GM23248 (cell line): ENCODE data around the gene POLE2. TPM values are rescaled to one million over a fixed set of nuclear protein-coding genes. Genes with fewer than 3 reads are reported as not detected.
A peak's percentile ranks its signal among the peaks of the same experiment; 100 is the strongest.

Experiments
- DNase-seq: peaks from one replicate; pipeline ENCODE4 v3.0.0-alpha.2; 2015
- H2AFZ ChIP-seq: fragments of 200-600 bp; sonication (generic); 2 replicates; pipeline ENCODE4 v1.6.1; 2016; ENCODE audit warnings: antibody characterized with exemption
- H3F3A ChIP-seq: fragments of 200-600 bp; sonication (generic); 2 replicates; pipeline ENCODE4 v1.6.1; 2016; ENCODE audit warnings: mild to moderate bottlenecking, antibody characterized with exemption, mixed run types; ENCODE audit not compliant: insufficient read depth
- H3K27ac ChIP-seq: fragments of 200-600 bp; sonication (generic); 2 replicates; pipeline ENCODE4 v1.5.1; 2016; ENCODE audit warnings: mild to moderate bottlenecking
- H3K27me3 ChIP-seq: fragments of 200-600 bp; sonication (generic); replicated peaks from 2 replicates; pipeline ENCODE4 v1.6.1; 2016; ENCODE audit warnings: mild to moderate bottlenecking; ENCODE audit not compliant: insufficient read depth
- H3K36me3 ChIP-seq: fragments of 200-600 bp; sonication (generic); 2 replicates; pipeline ENCODE4 v1.6.1; 2016; ENCODE audit warnings: low read depth, mild to moderate bottlenecking
- H3K4me1 ChIP-seq: fragments of 200-600 bp; sonication (generic); 2 replicates; pipeline ENCODE4 v1.6.1; 2016; ENCODE audit warnings: mild to moderate bottlenecking; ENCODE audit not compliant: insufficient read depth
- H3K4me2 ChIP-seq: fragments of 200-600 bp; sonication (generic); one replicate; pipeline ENCODE4 v1.6.1; 2016; ENCODE audit warnings: mild to moderate bottlenecking; ENCODE audit not compliant: unreplicated experiment
- H3K4me3 ChIP-seq: fragments of 200-600 bp; sonication (generic); 2 replicates; pipeline ENCODE4 v1.5.1; 2016; ENCODE audit warnings: mild to moderate bottlenecking
- H3K79me2 ChIP-seq: fragments of 200-600 bp; sonication (generic); 2 replicates; pipeline ENCODE4 v1.6.1; 2016; ENCODE audit warnings: mild to moderate bottlenecking; ENCODE audit not compliant: insufficient read depth
- H3K9ac ChIP-seq: fragments of 200-600 bp; sonication (generic); 2 replicates; pipeline ENCODE4 v1.6.1; 2016; ENCODE audit warnings: mild to moderate bottlenecking
- H3K9me2 ChIP-seq: fragments of 200-600 bp; sonication (generic); 2 replicates; pipeline ENCODE4 v1.6.1; 2016; ENCODE audit warnings: mixed run types, mild to moderate bottlenecking, moderate library complexity; ENCODE audit not compliant: insufficient read depth
- H3K9me3 ChIP-seq: fragments of 200-600 bp; sonication (generic); one replicate; pipeline ENCODE4 v1.6.1; 2017; ENCODE audit warnings: low read depth
- H4K20me1 ChIP-seq: fragments of 200-600 bp; sonication (generic); 2 replicates; pipeline ENCODE4 v1.6.0; 2016; ENCODE audit not compliant: insufficient read depth
- EZH2 ChIP-seq: fragments of 200-600 bp; sonication (generic); IDR thresholded peaks from 2 replicates; pipeline ENCODE4 v1.6.1; 2018; ENCODE audit warnings: antibody characterized with exemption, mild to moderate bottlenecking; ENCODE audit not compliant: insufficient read depth, poor library complexity, severe bottlenecking
- EZH2phosphoT487 ChIP-seq: fragments of 200-600 bp; sonication (generic); IDR thresholded peaks from 2 replicates; pipeline ENCODE4 v1.6.1; 2018; ENCODE audit warnings: antibody characterized with exemption, moderate library complexity, mild to moderate bottlenecking, low read depth; ENCODE audit not compliant: insufficient read depth
- WGBS, 2 experiments: methylation state at CpG; one replicate each; pipeline ENCODE4 v1.1.6; 2015 to 2017; ENCODE audit warnings: low lambda C conversion rate in 2 of 2, low coverage in 1 of 2; ENCODE audit errors: missing lambda C conversion rate in 2 of 2; 5-methylcytosine and 5-hydroxymethylcytosine counted together
- in situ Hi-C: fragments of 300-500 bp; cut with MboI; formaldehyde crosslinking; loops from 2 replicates; pipeline ENCODE4 v1.15.0; 2020
- polyA plus RNA-seq: library from polyadenylated mRNA; unstranded; fragments of >200 nt; fragmentation: Nextera tagmentation; extraction: Ambion mirVana; gene quantifications from 2 replicates; pipeline ENCODE4 v1.2.1, GENCODE V29; 2016
- small RNA-seq: library from RNA; depleted of rRNA; stranded (forward); fragments of <200 nt; gene quantifications from one replicate; pipeline ENCODE3, GENCODE V24; 2014; ENCODE audit warnings: low read depth, low replicate concordance
- total RNA-seq: library from RNA; depleted of rRNA; stranded (reverse); fragments of >200 nt; shearing (Covaris generic); gene quantifications from 2 replicates; pipeline ENCODE4 v1.2.3, GENCODE V29; 2014; rRNA removed

POLE2 gene
- total and polyA plus RNA-seq, 2 experiments from 2014 or later: 5.2 to 5.5 TPM

GRCh38 chr14:49598485-49599300 is 89.3 kb downstream of the POLE2 start, which contains the start of gene LRR1:
TSS of gene LRR1 (plus strand) at chr14:49598940. CDS start at chr14:49599021, 81 bp downstream.
- Histone ChIP-seq H2AFZ (peak within 1 kb of the TSS; percentile 90), H3K4me1 (no peaks in the 10 kb centered on the region), H3K4me2 (peak within 1 kb of the TSS; percentile 98), H3K9ac (peak within 1 kb of the TSS; percentile 93), H3F3A (peaks cover 4% of the 10 kb centered on the region; the same call in 1 of the 2 replicates), H3K27me3 (no peaks in the 10 kb centered on the region), H3K9me2 (no peaks in the 10 kb centered on the region), H3K36me3 (peaks cover 5% of the 10 kb centered on the region; the same call in 1 of the 2 replicates), H3K9me3 (no peaks in the 10 kb centered on the region), H3K4me3 (peak within 1 kb of the TSS; percentile 87), H3K27ac (peak within 1 kb of the TSS; percentile 91), H4K20me1 (no peaks in the 10 kb centered on the region), H3K79me2 (peaks cover 47% of the 10 kb centered on the region)
- peak; percentile 93 for DNase-seq
- WGBS, 2 experiments: 0% methylated on average over 62 to 71 of the region's 77 CpGs
- TF ChIP-seq EZH2phosphoT487 (no peak), EZH2 (no peak)
- in situ Hi-C loops: no loop called here

DNA sequence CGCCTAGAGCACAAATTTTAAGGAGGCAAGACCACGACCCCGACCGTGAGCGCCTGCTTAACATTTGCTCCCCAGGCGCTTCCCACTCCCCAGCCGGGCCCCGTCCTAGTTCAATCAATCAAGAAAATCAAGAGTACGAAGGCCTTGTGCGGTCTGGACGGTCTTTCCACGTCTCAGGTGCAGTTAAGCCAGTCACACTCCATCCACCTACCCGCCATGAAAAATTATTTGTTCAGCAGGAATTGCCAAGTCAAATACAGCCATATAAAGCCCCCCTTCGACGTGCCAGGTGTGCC is 89.9 kb downstream of the POLE2 start:
- H3K4me2 ChIP-seq: peak overlapping the region; percentile 97
- no peaks in the 10 kb centered on the region for H3K9me2 ChIP-seq
- H3F3A ChIP-seq: peaks cover 4% of the 10 kb centered on the region; the same call in 1 of the 2 replicates
- no peaks in the 10 kb centered on the region for H3K9me3 ChIP-seq
- H2AFZ ChIP-seq: peak overlapping the region; percentile 90
- H3K4me1 ChIP-seq: no peaks in the 10 kb centered on the region
- H3K9ac ChIP-seq: peak overlapping the region; percentile 93
- TF ChIP-seq EZH2 (no peak), EZH2phosphoT487 (no peak)
- H3K27ac ChIP-seq: peak overlapping the region; percentile 91
- H3K79me2 ChIP-seq: peaks cover 47% of the 10 kb centered on the region
- DNase-seq: no peak
- H3K27me3 ChIP-seq: no peaks in the 10 kb centered on the region
- H3K4me3 ChIP-seq: peak overlapping the region; percentile 87
- in situ Hi-C loops: no loop called here
- H4K20me1 ChIP-seq: no peaks in the 10 kb centered on the region
- H3K36me3 ChIP-seq: peaks cover 5% of the 10 kb centered on the region; the same call in 1 of the 2 replicates
- 1% methylated on average over 15 of the region's 15 CpGs for WGBS, 2 experiments

DNA sequence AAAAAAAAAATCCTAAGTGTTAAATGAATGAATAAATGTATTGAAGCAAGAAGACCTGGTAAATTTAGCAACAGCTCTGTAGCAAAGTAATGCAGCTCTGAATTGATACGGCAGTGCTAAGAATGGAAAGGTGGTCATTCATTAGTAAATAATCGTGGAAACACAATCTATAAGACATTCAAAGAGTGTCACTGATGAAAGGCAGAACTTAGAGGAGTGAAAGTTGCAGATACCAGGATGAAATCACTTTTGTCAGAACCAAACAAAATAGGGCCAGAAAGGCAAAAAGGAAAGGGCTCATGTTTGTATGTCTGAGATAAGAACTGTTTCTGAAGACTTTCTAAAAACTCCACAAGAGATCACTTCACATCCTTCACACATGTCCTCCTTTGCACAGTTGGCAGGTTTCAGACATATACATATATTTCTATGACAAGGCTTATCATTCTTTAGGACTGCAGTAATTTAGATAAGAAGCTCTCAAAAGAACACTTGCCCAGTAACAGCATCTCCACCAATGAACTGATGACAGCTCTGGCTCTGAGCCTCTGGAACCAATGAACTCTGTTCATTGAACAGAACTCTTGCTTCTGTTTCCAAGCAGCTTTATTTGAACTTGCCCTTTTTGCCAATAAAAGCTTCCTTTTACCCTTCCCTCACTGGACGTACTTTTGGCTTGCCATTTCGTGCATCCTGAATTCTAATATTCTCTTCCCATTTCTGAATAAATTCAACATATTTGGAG is 93.5 kb downstream of the POLE2 start:
- Histone ChIP-seq H3K9me2 (no peaks in the 10 kb centered on the region), H2AFZ (no peak overlapping the region), H3K4me3 (no peak overlapping the region), H3K4me2 (no peak overlapping the region), H3K27me3 (no peaks in the 10 kb centered on the region), H3K36me3 (no peaks in the 10 kb centered on the region), H3K4me1 (no peaks in the 10 kb centered on the region), H3K9ac (no peak overlapping the region), H3K27ac (no peak overlapping the region), H3K9me3 (no peaks in the 10 kb centered on the region), H3K79me2 (peaks cover 19% of the 10 kb centered on the region), H3F3A (peaks cover 4% of the 10 kb centered on the region; the same call in 1 of the 2 replicates), H4K20me1 (no peaks in the 10 kb centered on the region)
- peak; percentile 27 for DNase-seq
- in situ Hi-C loops: no loop called here
- 23 to 27% methylated on average over 4 of the region's 4 CpGs for WGBS, 2 experiments
- TF ChIP-seq EZH2: no peak
- TF ChIP-seq EZH2phosphoT487: no peak

Small RNA genes lying within 50 kb of the gene (small RNA-seq; reads per million reads assigned to genes)
- gene AL139099.3 (not detected), gene RNU6ATAC30P (not detected)

Other genes starting within 250 kb of the POLE2 start
- gene RPS29, start 101.8 kb downstream of the POLE2 start, total RNA-seq: 2,075 and 5,928 TPM in 2 replicates
- gene RPS29, start 101.8 kb downstream of the POLE2 start, polyA plus RNA-seq: 980 and 1,000 TPM in 2 replicates
- gene LRR1, start 89.3 kb downstream of the POLE2 start, total RNA-seq: 9.6 and 12.0 TPM in 2 replicates
- gene LRR1, start 89.3 kb downstream of the POLE2 start, polyA plus RNA-seq: 14.6 and 17.5 TPM in 2 replicates
- gene RPL36AL, start 67.6 kb downstream of the POLE2 start, total RNA-seq: 89.8 and 92.5 TPM in 2 replicates
- 240 and 253 TPM in 2 replicates for gene RPL36AL, start 67.6 kb downstream of the POLE2 start, polyA plus RNA-seq
- gene MGAT2, start 67.4 kb downstream of the POLE2 start, total RNA-seq: 92.9 and 105 TPM in 2 replicates
- 40.2 and 41.9 TPM in 2 replicates for gene MGAT2, start 67.4 kb downstream of the POLE2 start, polyA plus RNA-seq
- gene DNAAF2, start 53.0 kb downstream of the POLE2 start, total RNA-seq: 11.0 and 11.1 TPM in 2 replicates
- gene DNAAF2, start 53.0 kb downstream of the POLE2 start, polyA plus RNA-seq: 11.1 and 12.8 TPM in 2 replicates
- gene KLHDC1, start 4.9 kb upstream of the POLE2 start, total RNA-seq: 3.4 and 5.0 TPM in 2 replicates
- 3.0 and 4.1 TPM in 2 replicates for gene KLHDC1, start 4.9 kb upstream of the POLE2 start, polyA plus RNA-seq
- 73.9 and 82.8 TPM in 2 replicates for gene KLHDC2, start 79.9 kb upstream of the POLE2 start, total RNA-seq
- gene KLHDC2, start 79.9 kb upstream of the POLE2 start, polyA plus RNA-seq: 84.9 and 85.7 TPM in 2 replicates
- 31.9 and 56.5 TPM in 2 replicates for gene NEMF, start 164.6 kb upstream of the POLE2 start, total RNA-seq
- gene NEMF, start 164.6 kb upstream of the POLE2 start, polyA plus RNA-seq: 55.2 and 65.9 TPM in 2 replicates
- 88.3 and 92.5 TPM in 2 replicates for gene ARF6, start 204.9 kb upstream of the POLE2 start, total RNA-seq
- 120 and 123 TPM in 2 replicates for gene ARF6, start 204.9 kb upstream of the POLE2 start, polyA plus RNA-seq